Osteoblast (primary cell): Measurements from ENCODE around the gene MYO15B. TPM values are rescaled to one million over a fixed set of nuclear protein-coding genes. Genes with fewer than 3 reads are reported as not detected.

ENCODE experiments used
- DNase-seq: peaks from one replicate; pipeline ENCODE4 v3.0.0; 2011; ENCODE audit warnings: low spot score, mixed read lengths; ENCODE audit not compliant: insufficient read length; ENCODE audit errors: missing footprints
- H2AFZ ChIP-seq: 2 replicates; pipeline ENCODE4 v1.6.0; 2011; ENCODE audit warnings: mild to moderate bottlenecking, low read length
- H3K27ac ChIP-seq: 2 replicates; pipeline ENCODE4 v1.5.1; 2011; ENCODE audit warnings: mild to moderate bottlenecking, low read depth, low read length, moderate library complexity
- H3K27me3 ChIP-seq: 2 replicates; pipeline ENCODE4 v1.6.0; 2012; ENCODE audit warnings: mild to moderate bottlenecking, control low read depth, inconsistent platforms, low read length, moderate library complexity; ENCODE audit not compliant: insufficient read depth
- H3K36me3 ChIP-seq: 2 replicates; pipeline ENCODE4 v1.5.1; 2011; ENCODE audit warnings: mild to moderate bottlenecking, low read length, control low read depth, moderate library complexity; ENCODE audit not compliant: insufficient read depth
- H3K4me1 ChIP-seq: 2 replicates; pipeline ENCODE4 v1.5.1; 2011; ENCODE audit warnings: mild to moderate bottlenecking, low read length, control low read depth, moderate library complexity; ENCODE audit not compliant: insufficient read depth
- H3K4me2 ChIP-seq: 2 replicates; pipeline ENCODE4 v1.6.0; 2011; ENCODE audit warnings: mild to moderate bottlenecking, low read length; ENCODE audit not compliant: insufficient read depth
- H3K4me3 ChIP-seq: fragments of 200-600 bp; sonication (generic); 3 replicates; pipeline ENCODE4 v1.5.1; 2012; ENCODE audit warnings: mild to moderate bottlenecking, low read length, inconsistent platforms; ENCODE audit not compliant: insufficient read depth
- H3K79me2 ChIP-seq: 2 replicates; pipeline ENCODE4 v1.6.0; 2012; ENCODE audit warnings: mild to moderate bottlenecking, low read length, control low read depth, inconsistent platforms; ENCODE audit not compliant: insufficient read depth
- H3K9me3 ChIP-seq: 2 replicates; pipeline ENCODE4 v1.5.1; 2011; ENCODE audit warnings: low read depth, low read length, control low read depth
- H4K20me1 ChIP-seq: 2 replicates; pipeline ENCODE4 v1.6.0; 2012; ENCODE audit warnings: mild to moderate bottlenecking, low read length, control low read depth; ENCODE audit not compliant: insufficient read depth
- CTCF ChIP-seq: IDR thresholded peaks from 2 replicates; pipeline ENCODE4 v1.5.1; 2011; ENCODE audit warnings: mild to moderate bottlenecking, low read depth, low read length, moderate library complexity; ENCODE audit errors: extremely low read depth
- total RNA-seq: library from RNA; depleted of rRNA; stranded (reverse); fragments of >200 nt; gene quantifications from 2 replicates; pipeline ENCODE4 v1.2.3, GENCODE V29; 2012

Gene MYO15B
- total RNA-seq, 1 donor, result 1.4 TPM

GRCh38 chr17:75647921-75648320 lies 60.3 kb downstream of the MYO15B start:
- no peak for TF ChIP-seq CTCF
- Histone ChIP-seq H3K4me3 (no peak overlapping the region), H3K27ac (no peak overlapping the region), H3K9me3 (no peaks in the 10 kb centered on the region), H3K36me3 (peaks cover 23% of the 10 kb centered on the region), H3K79me2 (no peaks in the 10 kb centered on the region), H2AFZ (no peak overlapping the region), H3K4me1 (no peaks in the 10 kb centered on the region), H3K27me3 (no peaks in the 10 kb centered on the region), H3K4me2 (no peak overlapping the region), H4K20me1 (no peaks in the 10 kb centered on the region)
- no peak for DNase-seq

GRCh38 chr17:75649687-75650086 lies 62.1 kb downstream of the MYO15B start:
- Histone ChIP-seq H2AFZ (no peak overlapping the region), H3K36me3 (peaks cover 24% of the 10 kb centered on the region), H3K4me2 (no peak overlapping the region), H3K4me3 (no peak overlapping the region), H3K27me3 (no peaks in the 10 kb centered on the region), H3K79me2 (no peaks in the 10 kb centered on the region), H4K20me1 (no peaks in the 10 kb centered on the region), H3K4me1 (no peaks in the 10 kb centered on the region), H3K9me3 (no peaks in the 10 kb centered on the region), H3K27ac (no peak overlapping the region)
- no peak for DNase-seq
- no peak for TF ChIP-seq CTCF

GRCh38 chr17:75650874-75651273 lies 63.3 kb downstream of the MYO15B start:
- TF ChIP-seq CTCF, result no peak
- Histone ChIP-seq H3K27me3 (no peaks in the 10 kb centered on the region), H3K4me2 (no peak overlapping the region), H3K27ac (no peak overlapping the region), H4K20me1 (no peaks in the 10 kb centered on the region), H3K79me2 (no peaks in the 10 kb centered on the region), H3K4me1 (no peaks in the 10 kb centered on the region), H3K4me3 (no peak overlapping the region), H3K9me3 (no peaks in the 10 kb centered on the region), H3K36me3 (peaks cover 27% of the 10 kb centered on the region), H2AFZ (no peak overlapping the region)
- DNase-seq, result no peak

GRCh38 chr17:75652341-75652740 lies 64.7 kb downstream of the MYO15B start:
- no peak for TF ChIP-seq CTCF
- Histone ChIP-seq H3K4me1 (no peaks in the 10 kb centered on the region), H3K4me3 (no peak overlapping the region), H2AFZ (no peak overlapping the region), H3K79me2 (no peaks in the 10 kb centered on the region), H3K27me3 (no peaks in the 10 kb centered on the region), H3K27ac (no peak overlapping the region), H3K4me2 (no peak overlapping the region), H3K36me3 (peaks cover 33% of the 10 kb centered on the region), H4K20me1 (no peaks in the 10 kb centered on the region), H3K9me3 (no peaks in the 10 kb centered on the region)
- no peak for DNase-seq
